DND-41 (cell line): ENCODE results near the gene PTMS.

Experiments used
- ATAC-seq: fragments of 200-7000 bp; cut with Tn5 transposase; 3 replicates; pipeline ENCODE4 v1.9.1; 2021; ENCODE audit warnings: low read depth; ENCODE audit not compliant: insufficient read depth
- DNase-seq: peaks from one replicate; pipeline ENCODE4 v3.0.0-alpha.2; 2020
- H2AFZ ChIP-seq: 2 replicates; pipeline ENCODE4 v1.6.0; 2012; ENCODE audit warnings: low read depth, low read length
- H3K27ac ChIP-seq: 2 replicates; pipeline ENCODE4 v1.5.1; 2012; ENCODE audit warnings: low read length, inconsistent platforms
- H3K27me3 ChIP-seq: fragments of 200-600 bp; sonication (generic); 2 replicates; pipeline ENCODE4 v1.6.0; 2012; ENCODE audit warnings: low read length, mild to moderate bottlenecking, inconsistent platforms; ENCODE audit not compliant: insufficient read depth, poor library complexity
- H3K36me3 ChIP-seq: 2 replicates; pipeline ENCODE4 v1.5.1; 2012; ENCODE audit warnings: low read length, inconsistent platforms; ENCODE audit not compliant: insufficient read depth
- H3K4me1 ChIP-seq: 2 replicates; pipeline ENCODE4 v1.5.1; 2012; ENCODE audit warnings: mild to moderate bottlenecking, low read length; ENCODE audit not compliant: insufficient read depth
- H3K4me2 ChIP-seq: 2 replicates; pipeline ENCODE4 v1.6.0; 2012; ENCODE audit warnings: mild to moderate bottlenecking, moderate library complexity, low read length, inconsistent platforms; ENCODE audit not compliant: insufficient read depth
- H3K4me3 ChIP-seq, 2 experiments: fragments of 200-600 bp in 1 of 2; shearing (Covaris generic) in 1 of 2; 2 replicates each; pipeline ENCODE4 v1.5.1; 2012 to 2016; ENCODE audit warnings: inconsistent platforms in 2 of 2, low read length in 2 of 2, mild to moderate bottlenecking in 2 of 2, low read depth in 1 of 2, moderate library complexity in 1 of 2
- H3K79me2 ChIP-seq: 2 replicates; pipeline ENCODE4 v1.6.0; 2012; ENCODE audit warnings: low read length, inconsistent platforms; ENCODE audit not compliant: insufficient read depth
- H3K9ac ChIP-seq: 2 replicates; pipeline ENCODE4 v1.6.0; 2012; ENCODE audit warnings: low read depth, mild to moderate bottlenecking, inconsistent platforms, low read length, moderate library complexity
- H3K9me3 ChIP-seq: 2 replicates; pipeline ENCODE4 v1.5.1; 2012; ENCODE audit warnings: low read length, moderate library complexity, mild to moderate bottlenecking, inconsistent platforms; ENCODE audit not compliant: insufficient read depth, severe bottlenecking
- H4K20me1 ChIP-seq: 2 replicates; pipeline ENCODE4 v1.6.0; 2012; ENCODE audit warnings: low read length; ENCODE audit not compliant: insufficient read depth
- EZH2 ChIP-seq: IDR thresholded peaks from 3 replicates; pipeline ENCODE4 v1.6.1; 2012; ENCODE audit warnings: borderline replicate concordance, low read depth, mild to moderate bottlenecking, moderate library complexity, low read length, inconsistent platforms; ENCODE audit not compliant: severe bottlenecking
- TF ChIP-seq, protein P1 (sequence below): IDR thresholded peaks from 2 replicates; pipeline ENCODE4 v1.5.1; 2012; ENCODE audit warnings: borderline replicate concordance, low read length, moderate library complexity, mild to moderate bottlenecking; ENCODE audit not compliant: poor library complexity, severe bottlenecking; ENCODE audit errors: extremely low read depth

PTMS gene

DNA sequence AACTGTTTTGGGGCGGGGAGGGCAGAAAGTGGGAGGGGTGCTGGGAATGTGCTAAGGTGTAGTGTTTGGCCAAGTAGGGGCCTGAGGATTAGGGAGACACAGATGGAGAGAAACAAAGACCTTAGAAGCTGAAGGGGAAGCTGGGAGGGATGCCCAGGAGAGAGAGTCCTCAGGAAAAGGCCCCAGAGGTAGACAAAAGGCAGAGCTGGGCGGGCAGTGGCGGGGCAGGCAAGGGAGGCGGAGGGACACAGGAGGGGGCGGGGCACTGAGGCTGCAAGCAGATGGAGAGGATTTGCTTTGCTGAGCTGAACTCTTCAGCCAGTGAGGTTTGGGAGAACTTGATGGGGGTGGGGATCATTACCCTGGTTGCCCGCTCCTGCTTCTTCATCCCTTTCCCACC, 2.8 kb downstream of the PTMS start:
- ATAC-seq (no peak), DNase-seq (no peak)
- no peaks in the 10 kb centered on the region for H3K36me3 ChIP-seq
- no peaks in the 10 kb centered on the region for H3K79me2 ChIP-seq
- H2AFZ ChIP-seq, result no peak overlapping the region
- no peak overlapping the region for H3K27ac ChIP-seq
- H3K9ac ChIP-seq, result no peak overlapping the region
- H3K9me3 ChIP-seq, result no peaks in the 10 kb centered on the region
- peaks cover 46% of the 10 kb centered on the region for H3K27me3 ChIP-seq
- no peak overlapping the region for H3K4me2 ChIP-seq
- no peak overlapping the region for H3K4me3 ChIP-seq
- TF ChIP-seq, protein P1, sequence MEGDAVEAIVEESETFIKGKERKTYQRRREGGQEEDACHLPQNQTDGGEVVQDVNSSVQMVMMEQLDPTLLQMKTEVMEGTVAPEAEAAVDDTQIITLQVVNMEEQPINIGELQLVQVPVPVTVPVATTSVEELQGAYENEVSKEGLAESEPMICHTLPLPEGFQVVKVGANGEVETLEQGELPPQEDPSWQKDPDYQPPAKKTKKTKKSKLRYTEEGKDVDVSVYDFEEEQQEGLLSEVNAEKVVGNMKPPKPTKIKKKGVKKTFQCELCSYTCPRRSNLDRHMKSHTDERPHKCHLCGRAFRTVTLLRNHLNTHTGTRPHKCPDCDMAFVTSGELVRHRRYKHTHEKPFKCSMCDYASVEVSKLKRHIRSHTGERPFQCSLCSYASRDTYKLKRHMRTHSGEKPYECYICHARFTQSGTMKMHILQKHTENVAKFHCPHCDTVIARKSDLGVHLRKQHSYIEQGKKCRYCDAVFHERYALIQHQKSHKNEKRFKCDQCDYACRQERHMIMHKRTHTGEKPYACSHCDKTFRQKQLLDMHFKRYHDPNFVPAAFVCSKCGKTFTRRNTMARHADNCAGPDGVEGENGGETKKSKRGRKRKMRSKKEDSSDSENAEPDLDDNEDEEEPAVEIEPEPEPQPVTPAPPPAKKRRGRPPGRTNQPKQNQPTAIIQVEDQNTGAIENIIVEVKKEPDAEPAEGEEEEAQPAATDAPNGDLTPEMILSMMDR, result no peak
- TF ChIP-seq EZH2, result no peak
- peaks cover 11% of the 10 kb centered on the region for H4K20me1 ChIP-seq
- peaks cover 30% of the 10 kb centered on the region for H3K4me1 ChIP-seq

DNA sequence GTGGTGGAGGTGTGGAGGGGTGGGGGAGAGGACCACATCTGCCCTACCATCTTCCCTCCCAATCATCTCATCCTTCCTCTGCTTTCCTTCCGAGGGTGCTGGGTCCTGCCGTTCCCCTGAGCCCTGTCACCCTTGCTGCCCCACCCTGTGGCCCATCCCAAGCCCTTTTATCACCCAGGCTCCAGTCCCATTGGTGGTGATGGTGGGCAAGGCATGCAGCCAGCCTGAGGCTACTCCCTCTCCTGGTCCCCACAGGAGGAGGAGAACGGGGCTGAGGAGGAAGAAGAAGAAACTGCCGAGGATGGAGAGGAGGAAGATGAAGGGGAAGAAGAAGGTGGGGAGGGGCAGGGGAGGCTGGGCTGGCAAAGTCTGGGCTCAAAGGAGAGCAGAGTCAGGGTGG, 3.5 kb downstream of the PTMS start:
- Histone ChIP-seq H3K27me3 (peaks cover 39% of the 10 kb centered on the region), H2AFZ (no peak overlapping the region), H3K4me1 (peaks cover 23% of the 10 kb centered on the region), H4K20me1 (peaks cover 11% of the 10 kb centered on the region), H3K36me3 (no peaks in the 10 kb centered on the region), H3K27ac (no peak overlapping the region), H3K9ac (no peak overlapping the region), H3K9me3 (no peaks in the 10 kb centered on the region), H3K4me2 (no peak overlapping the region), H3K4me3 (no peak overlapping the region), H3K79me2 (no peaks in the 10 kb centered on the region)
- DNase-seq (no peak), ATAC-seq (no peak)
- TF ChIP-seq, protein P1, result no peak
- TF ChIP-seq EZH2, result no peak

DNA sequence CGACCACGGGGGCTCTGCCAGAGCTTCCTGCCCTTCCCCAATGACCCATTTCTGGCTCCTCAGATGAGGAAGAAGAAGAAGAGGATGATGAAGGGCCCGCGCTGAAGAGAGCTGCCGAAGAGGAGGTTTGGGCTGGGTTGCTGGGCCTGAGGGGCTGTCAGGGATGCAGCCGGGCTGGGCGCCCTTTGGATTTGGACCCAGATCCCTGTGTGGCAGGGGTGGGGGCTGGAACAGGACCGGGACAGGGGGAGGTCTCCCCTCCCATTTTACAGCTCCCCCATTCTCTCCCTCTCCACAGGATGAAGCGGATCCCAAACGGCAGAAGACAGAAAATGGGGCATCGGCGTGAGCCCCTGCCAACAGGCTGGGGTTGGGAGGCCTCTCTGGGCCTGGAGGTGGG, 3.9 kb downstream of the PTMS start:
- peaks cover 11% of the 10 kb centered on the region for H4K20me1 ChIP-seq
- no peak overlapping the region for H3K27ac ChIP-seq
- H3K9me3 ChIP-seq, result no peaks in the 10 kb centered on the region
- H3K4me1 ChIP-seq, result peaks cover 23% of the 10 kb centered on the region
- H3K36me3 ChIP-seq, result no peaks in the 10 kb centered on the region
- no peak overlapping the region for H2AFZ ChIP-seq
- H3K79me2 ChIP-seq, result no peaks in the 10 kb centered on the region
- H3K4me2 ChIP-seq, result no peak overlapping the region
- no peak overlapping the region for H3K4me3 ChIP-seq
- H3K9ac ChIP-seq, result no peak overlapping the region
- peaks cover 35% of the 10 kb centered on the region for H3K27me3 ChIP-seq
- DNase-seq (no peak), ATAC-seq (no peak)
- no peak for TF ChIP-seq EZH2

DNA sequence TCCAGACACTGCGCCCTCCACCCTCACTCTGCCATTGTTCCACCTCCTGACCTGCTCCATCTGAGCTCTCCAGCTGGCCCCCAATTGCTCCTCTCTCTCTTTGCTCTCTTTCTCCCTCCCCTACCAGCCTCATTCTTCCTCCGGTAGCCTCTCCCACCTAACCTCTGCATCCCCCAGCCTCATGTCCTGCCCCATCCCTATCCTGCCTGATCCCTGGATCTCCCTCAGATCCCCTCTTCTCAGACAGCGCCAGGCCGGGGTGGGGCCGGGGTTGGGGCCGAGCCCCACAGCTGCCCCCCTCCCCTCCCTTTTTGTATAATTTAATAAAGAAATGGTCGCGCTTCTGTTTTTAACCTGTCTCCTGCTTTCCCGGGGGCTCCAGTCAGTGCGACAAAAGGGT, 4.4 kb downstream of the PTMS start:
- Histone ChIP-seq H2AFZ (no peak overlapping the region), H3K27ac (no peak overlapping the region), H3K27me3 (peaks cover 30% of the 10 kb centered on the region), H3K9me3 (no peaks in the 10 kb centered on the region), H3K9ac (no peak overlapping the region), H3K79me2 (no peaks in the 10 kb centered on the region), H4K20me1 (peaks cover 11% of the 10 kb centered on the region), H3K36me3 (no peaks in the 10 kb centered on the region), H3K4me2 (no peak overlapping the region), H3K4me1 (peaks cover 18% of the 10 kb centered on the region), H3K4me3 (no peak overlapping the region)
- no peak for TF ChIP-seq EZH2
- TF ChIP-seq, protein P1, result no peak
- ATAC-seq (no peak), DNase-seq (no peak)
